Motor neuron (in vitro differentiated cells): Measurements from ENCODE around the gene SCN4B. TPM values are rescaled to one million over a fixed set of nuclear protein-coding genes. Genes with fewer than 3 reads are reported as not detected.
A peak's percentile ranks its signal among the peaks of the same experiment; 100 is the strongest.

Source experiments
- ATAC-seq, 8 experiments: fragments of 200-7000 bp; cut with Tn5 transposase; replicated peaks in 6 of 8; 2 replicates each; pipeline ENCODE4 v1.8.0; 2021; ENCODE audit warnings: mild to moderate bottlenecking in 8 of 8, moderate library complexity in 8 of 8
- H3K27ac ChIP-seq, 2 donors: fragments of 250-450 bp; sonication (Bioruptor Pico); 2 replicates each; pipeline ENCODE4 v1.9.0; 2021; ENCODE audit warnings: antibody characterized with exemption in 2 of 2, mild to moderate bottlenecking in 2 of 2, moderate library complexity in 1 of 2
- H3K4me1 ChIP-seq, 2 donors: fragments of 250-450 bp; sonication (Bioruptor Pico); replicated peaks in 1 of 2; 2 replicates each; pipeline ENCODE4 v1.6.1; 2021; ENCODE audit warnings: antibody characterized with exemption in 2 of 2, mild to moderate bottlenecking in 2 of 2, moderate library complexity in 1 of 2
- H3K4me3 ChIP-seq, 5 donors: fragments of 250-450 bp; sonication (Bioruptor Pico); 2 replicates each; pipeline ENCODE4 v1.9.0; 2021; ENCODE audit warnings: antibody characterized with exemption in 5 of 5, mild to moderate bottlenecking in 5 of 5, moderate library complexity in 4 of 5
- WGBS, 10 experiments: fragments of 450-650 bp; shearing (Covaris generic); methylation state at CpG; one replicate each; pipeline ENCODE4 v1.0.0; 2022; 5-methylcytosine and 5-hydroxymethylcytosine counted together
- in situ Hi-C, 9 experiments: fragments of 400-800 bp; cut with MboI; loops; one replicate each; pipeline ENCODE4 v1.15.0; 2021; ENCODE audit warnings: low sequenced_read_pairs in 9 of 9, low pct_unique_long_range_greater_than_20kb in 2 of 9; ENCODE audit not compliant: unreplicated experiment in 9 of 9
- total RNA-seq, 8 experiments: library from RNA; unstranded; fragments of 300-600 nt; gene quantifications; 2 replicates each; pipeline versions ENCODE4 v1.2.3 to v1.2.4, GENCODE V29; 2022

SCN4B gene
- total RNA-seq, 8 experiments from 2014 or later = 0.37 to 8.6 (median 0.93) TPM

- Histone ChIP-seq H3K4me3 (peak overlapping the region; percentile 46 to 68 (median 49)), H3K27ac (no peak overlapping the region), H3K4me1 (no peaks in the 10 kb centered on the region)
- 0 to 3% (median 0%) methylated on average over 1 to 9 of the region's 78 CpGs; no CpG with 5 or more reads in 6 of the 10 experiments for WGBS, 10 experiments
- in situ Hi-C loops = no loop called here
- peak; percentile 79 to 95 (median 90) for ATAC-seq
Measured at GRCh38 chr11:118145285-118146227, 7.1 kb downstream of the SCN4B start.

DNA sequence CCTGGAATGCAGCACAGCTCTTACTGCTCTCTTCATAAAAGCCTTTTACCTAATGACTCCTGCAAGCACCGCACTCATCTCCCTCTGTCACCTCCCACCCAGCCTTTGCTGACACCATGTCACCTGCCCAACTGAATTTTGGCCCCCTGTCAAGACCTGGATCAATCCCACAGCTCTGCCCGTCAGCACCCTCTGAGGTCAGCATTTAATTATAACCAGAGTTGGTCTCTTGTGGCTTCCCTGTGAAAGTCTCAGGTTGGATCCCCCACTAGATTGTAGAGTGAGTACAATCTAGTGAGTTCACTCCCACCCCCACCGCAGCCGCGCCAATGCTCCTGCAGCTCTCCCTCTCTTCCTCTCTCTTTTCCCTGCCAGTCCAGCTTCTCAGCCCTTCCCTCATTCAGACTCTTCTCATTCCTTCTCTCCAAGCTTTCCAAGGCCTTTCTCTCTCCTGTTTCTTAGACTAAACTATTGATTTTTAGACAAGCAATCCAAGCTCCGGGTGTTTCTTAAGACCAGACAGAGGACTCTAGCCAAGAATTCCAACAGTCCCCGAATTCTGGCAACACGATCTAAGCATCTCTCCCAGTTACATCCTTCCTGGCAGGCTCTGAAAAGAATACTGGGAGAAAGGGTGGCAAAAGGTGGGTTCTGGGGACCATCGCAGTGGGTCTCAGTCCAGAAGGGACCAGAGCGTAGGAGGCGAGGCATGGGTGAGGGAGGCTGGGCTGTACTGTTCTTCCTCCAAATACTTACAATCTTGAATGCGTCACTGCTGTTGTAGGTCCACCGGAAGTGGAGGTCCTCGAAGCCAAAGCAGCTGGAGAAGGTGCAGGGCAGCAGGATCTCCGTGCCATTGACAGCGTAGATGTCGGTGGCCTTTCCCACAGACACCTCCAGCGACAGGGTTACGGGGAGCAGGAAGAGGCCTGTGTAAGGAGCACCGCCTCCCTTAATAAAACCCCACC, 8.0 kb downstream of the SCN4B start:
- in situ Hi-C loops = no loop called here
- H3K4me3 ChIP-seq = peak overlapping the region in 1 of 5 donors; percentile 49
- WGBS, 10 experiments = 4 to 70% (median 61%) methylated on average over 2 to 12 of the region's 20 CpGs
- ATAC-seq = no peak
- no peak overlapping the region for H3K27ac ChIP-seq
- no peaks in the 10 kb centered on the region for H3K4me1 ChIP-seq

DNA sequence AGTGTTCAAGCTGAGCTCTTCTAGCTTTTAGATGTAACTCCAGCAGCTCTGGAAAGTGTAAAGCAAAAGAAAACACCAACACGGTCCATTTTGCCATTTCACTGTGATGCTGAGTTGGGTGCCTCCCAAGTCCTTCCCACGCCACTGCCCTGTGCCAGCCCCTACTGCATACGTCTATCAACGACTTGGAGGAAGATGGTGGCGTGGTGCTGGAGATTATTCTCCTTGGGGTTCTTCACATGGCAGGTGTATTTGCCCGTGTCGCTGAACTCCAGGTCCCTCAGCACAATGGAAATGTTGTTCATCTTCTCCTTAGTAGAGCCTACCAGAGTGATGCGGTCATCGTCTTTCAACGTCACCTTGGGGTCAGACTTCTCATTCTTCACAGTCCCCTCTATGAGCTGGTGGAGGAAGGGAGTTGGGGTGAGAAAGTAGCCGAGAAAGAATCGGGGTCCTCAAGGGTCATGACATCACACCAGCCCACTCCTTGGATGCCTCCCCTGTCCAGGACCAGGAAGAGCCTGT, 8.9 kb downstream of the SCN4B start:
- in situ Hi-C loops = no loop called here
- Histone ChIP-seq H3K27ac (no peak overlapping the region), H3K4me1 (no peaks in the 10 kb centered on the region), H3K4me3 (no peak overlapping the region)
- no peak for ATAC-seq
- 26 to 87% (median 60%) methylated on average over 2 to 7 of the region's 12 CpGs; no CpG with 5 or more reads in 3 of the 10 experiments for WGBS, 10 experiments

DNA sequence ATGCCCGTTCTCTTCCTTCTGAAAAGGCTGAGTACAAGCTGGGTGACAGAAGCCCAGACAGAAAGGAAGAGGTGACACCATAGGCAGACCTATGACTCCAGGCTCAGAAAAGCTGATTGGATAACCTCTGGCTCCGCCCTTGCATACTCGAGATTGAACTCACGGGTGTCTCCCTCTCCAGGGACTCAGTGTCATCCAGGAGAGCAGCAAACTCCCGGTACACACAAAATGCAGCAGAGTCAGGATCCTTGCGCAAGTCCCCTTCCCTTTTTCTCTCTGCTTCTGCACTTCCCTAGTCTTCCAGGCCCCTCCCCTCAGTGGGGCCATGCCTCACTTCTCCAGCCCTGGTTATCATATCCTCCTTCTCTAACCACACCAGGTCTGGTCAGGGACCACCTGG, 9.8 kb downstream of the SCN4B start:
- no peak for ATAC-seq
- no peak overlapping the region for H3K27ac ChIP-seq
- no peaks in the 10 kb centered on the region for H3K4me1 ChIP-seq
- H3K4me3 ChIP-seq = no peak overlapping the region
- in situ Hi-C loops = no loop called here
- WGBS, 10 experiments = 0 to 31% (median 20%) methylated on average over 2 to 6 of the region's 6 CpGs; no CpG with 5 or more reads in 3 of the 10 experiments

- 0 to 83% (median 42%) methylated on average over 1 to 2 of the region's 2 CpGs for WGBS, 10 experiments
- Histone ChIP-seq H3K27ac (no peak overlapping the region), H3K4me1 (no peaks in the 10 kb centered on the region), H3K4me3 (no peak overlapping the region)
- in situ Hi-C loops = no loop called here
- ATAC-seq = peak in 2 of 8 experiments; percentile 16 to 39
Measured at GRCh38 chr11:118142081-118142480, 10.5 kb downstream of the SCN4B start.

GRCh38 chr11:118139578-118139977, 13.0 kb downstream of the SCN4B start:
- Histone ChIP-seq H3K4me1 (no peaks in the 10 kb centered on the region), H3K4me3 (no peak overlapping the region), H3K27ac (no peak overlapping the region)
- 0 to 86% (median 48%) methylated on average over 1 of the region's 1 CpG; no CpG with 5 or more reads in 4 of the 10 experiments for WGBS, 10 experiments
- in situ Hi-C loops = no loop called here
- ATAC-seq = no peak

DNA sequence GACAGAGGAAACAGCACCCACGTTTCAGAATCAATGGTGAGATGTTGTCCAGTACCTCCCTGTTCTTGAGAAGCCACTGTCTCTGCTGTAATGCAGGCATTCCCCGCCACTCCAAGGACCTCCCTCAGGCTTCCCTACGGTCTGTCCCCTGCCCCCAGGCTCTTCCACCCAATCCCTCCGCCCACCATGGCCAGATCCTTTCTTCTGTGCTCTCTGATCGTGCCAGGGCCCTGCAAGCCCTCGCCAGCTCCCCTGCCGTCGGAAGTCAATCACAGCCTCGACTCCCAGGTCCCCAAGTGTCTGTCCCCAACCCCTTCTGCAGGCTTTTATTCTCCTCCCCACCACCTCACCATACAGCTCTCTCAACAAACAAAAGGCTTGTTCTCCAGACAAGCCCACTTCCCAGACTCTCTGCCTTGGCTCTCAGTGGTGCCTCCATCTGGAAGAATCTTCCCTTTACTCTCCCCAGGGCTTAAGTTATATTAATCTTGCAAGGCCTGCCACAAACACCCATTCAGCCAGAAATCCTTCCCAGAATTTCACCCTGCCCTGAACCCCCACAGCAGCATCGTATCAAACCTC, 13.7 kb downstream of the SCN4B start:
- in situ Hi-C loops = no loop called here
- WGBS, 10 experiments = 0 to 75% (median 39%) methylated on average over 1 to 3 of the region's 10 CpGs; no CpG with 5 or more reads in 2 of the 10 experiments
- ATAC-seq = no peak
- no peak overlapping the region for H3K4me3 ChIP-seq
- H3K4me1 ChIP-seq = no peaks in the 10 kb centered on the region
- no peak overlapping the region for H3K27ac ChIP-seq

DNA sequence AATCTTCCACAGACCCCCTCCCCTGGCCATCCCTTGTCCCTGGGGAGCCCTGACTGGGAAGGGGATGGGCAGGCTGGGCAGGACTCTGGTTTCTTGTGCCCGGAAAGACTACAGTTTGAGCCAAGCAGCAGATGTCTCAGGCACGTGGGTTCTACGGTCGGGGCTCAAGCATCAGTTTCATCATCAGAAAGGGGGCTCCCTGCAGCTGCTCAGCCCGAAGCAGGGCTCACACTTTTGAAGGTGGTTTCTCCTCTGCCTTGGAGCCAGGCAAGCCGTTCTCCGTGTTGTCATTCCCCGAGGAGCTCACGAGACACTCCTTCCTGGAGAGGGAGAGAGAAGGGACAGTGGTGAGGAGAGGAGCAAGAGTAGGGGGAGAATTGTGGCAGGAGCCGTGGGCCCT, 15.8 kb downstream of the SCN4B start:
- WGBS, 10 experiments = 65 to 100% (median 100%) methylated on average over 1 to 5 of the region's 10 CpGs; no CpG with 5 or more reads in 7 of the 10 experiments
- in situ Hi-C loops = no loop called here

GRCh38 chr11:118136341-118136740, 16.3 kb downstream of the SCN4B start:
- in situ Hi-C loops = no loop called here
- Histone ChIP-seq H3K4me3 (no peak overlapping the region), H3K4me1 (no peaks in the 10 kb centered on the region), H3K27ac (no peak overlapping the region)
- ATAC-seq = peak in 1 of 8 experiments; percentile 36
- 100% methylated on average over 1 of the region's 2 CpGs; no CpG with 5 or more reads in 9 of the 10 experiments for WGBS, 10 experiments

More for the DNA sequence above, 15.8 kb downstream of the SCN4B start:
- no peak overlapping the region for H3K4me3 ChIP-seq
- H3K27ac ChIP-seq = no peak overlapping the region
- ATAC-seq = peak in 2 of 8 experiments; percentile 48 to 72
- H3K4me1 ChIP-seq = no peaks in the 10 kb centered on the region

DNA sequence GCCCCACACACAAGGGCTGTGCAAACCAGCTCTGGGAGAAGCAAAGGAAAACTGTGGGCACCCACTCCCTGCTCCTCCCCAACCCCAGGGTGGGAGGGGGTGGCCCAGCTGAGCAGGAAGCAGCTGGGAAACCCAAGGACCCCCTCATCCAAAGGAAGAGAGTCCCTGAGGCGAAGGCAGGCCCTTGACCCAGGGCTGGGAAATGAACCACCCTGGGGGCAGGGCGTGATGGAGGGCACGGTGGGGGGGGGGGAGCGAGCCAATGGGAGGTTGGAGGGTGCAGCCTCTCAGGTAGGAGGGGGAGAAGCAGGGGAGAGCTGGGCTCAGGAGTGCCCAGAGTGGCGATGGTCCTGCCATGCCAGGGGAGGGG, 16.8 kb downstream of the SCN4B start:
- WGBS, 10 experiments = no CpG with 5 or more reads among the region's 5 CpGs
- ATAC-seq = no peak

DNA sequence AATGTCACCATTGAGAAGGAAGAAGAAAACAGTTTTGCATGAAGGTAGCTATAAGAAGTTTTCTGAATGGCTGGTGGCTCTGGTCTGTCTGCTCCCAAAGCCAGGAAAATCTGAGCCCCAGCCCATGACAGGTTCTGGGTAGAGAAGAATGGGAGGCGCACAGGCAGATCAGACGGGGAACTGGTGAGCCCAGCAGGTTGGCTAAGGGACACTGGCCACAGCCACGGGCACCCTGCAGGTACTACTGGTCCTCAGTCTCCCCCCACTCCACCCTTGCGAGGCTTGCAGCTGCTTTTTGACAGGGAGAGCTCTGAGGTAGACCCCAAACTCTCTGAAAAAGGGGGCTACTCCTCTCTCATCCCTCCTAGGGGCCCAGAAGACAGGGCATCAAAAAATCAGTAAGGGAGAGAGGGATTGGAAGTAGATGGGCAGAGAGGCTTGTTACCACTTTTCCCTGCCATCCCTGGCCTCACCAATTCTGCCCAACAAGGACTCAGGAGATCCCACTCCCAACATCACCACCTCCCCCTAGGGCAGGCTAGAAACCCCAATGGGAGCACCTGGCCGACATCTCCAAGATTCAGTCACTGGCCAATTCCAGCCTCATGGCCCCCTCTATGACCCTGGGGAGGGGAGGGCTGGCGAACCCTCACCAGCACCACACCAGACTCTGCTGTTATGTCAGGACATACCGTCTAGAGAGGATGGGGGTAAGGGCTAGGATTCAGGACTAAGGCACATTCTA, 17.4 kb downstream of the SCN4B start:
- WGBS, 10 experiments = 0 to 67% (median 54%) methylated on average over 1 to 7 of the region's 7 CpGs; no CpG with 5 or more reads in 5 of the 10 experiments
- Histone ChIP-seq H3K4me1 (no peaks in the 10 kb centered on the region), H3K4me3 (no peak overlapping the region), H3K27ac (no peak overlapping the region)
- in situ Hi-C loops = no loop called here
- ATAC-seq = no peak

More for the DNA sequence above, 16.8 kb downstream of the SCN4B start:
- no peaks in the 10 kb centered on the region for H3K4me1 ChIP-seq
- H3K27ac ChIP-seq = no peak overlapping the region
- no peak overlapping the region for H3K4me3 ChIP-seq
- in situ Hi-C loops = no loop called here

DNA sequence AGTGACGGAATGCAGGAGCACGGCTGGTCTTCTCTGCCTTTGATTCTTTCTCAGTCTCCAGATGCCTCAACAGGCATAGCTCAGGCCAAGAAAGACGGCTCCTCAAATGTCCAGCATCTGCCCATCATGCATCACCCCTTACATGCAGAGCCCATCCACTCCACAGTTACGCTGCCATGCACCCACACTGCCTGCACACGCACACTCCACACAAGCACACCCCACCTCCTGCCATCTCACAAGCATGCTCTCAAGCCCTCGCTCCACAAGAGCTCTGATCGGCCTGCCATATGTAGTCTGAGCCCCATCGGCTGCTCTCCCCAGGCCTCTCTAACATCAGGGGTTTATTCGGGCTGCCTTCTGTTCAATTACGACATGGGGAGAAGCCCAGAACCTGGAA, 18.8 kb downstream of the SCN4B start:
- 0 to 86% (median 78%) methylated on average over 1 to 7 of the region's 10 CpGs; no CpG with 5 or more reads in 3 of the 10 experiments for WGBS, 10 experiments
- in situ Hi-C loops = no loop called here
- H3K27ac ChIP-seq = no peak overlapping the region
- H3K4me1 ChIP-seq = no peaks in the 10 kb centered on the region
- ATAC-seq = no peak
- H3K4me3 ChIP-seq = no peak overlapping the region
